ENCODE results near the gene PCBD1.

DNA sequence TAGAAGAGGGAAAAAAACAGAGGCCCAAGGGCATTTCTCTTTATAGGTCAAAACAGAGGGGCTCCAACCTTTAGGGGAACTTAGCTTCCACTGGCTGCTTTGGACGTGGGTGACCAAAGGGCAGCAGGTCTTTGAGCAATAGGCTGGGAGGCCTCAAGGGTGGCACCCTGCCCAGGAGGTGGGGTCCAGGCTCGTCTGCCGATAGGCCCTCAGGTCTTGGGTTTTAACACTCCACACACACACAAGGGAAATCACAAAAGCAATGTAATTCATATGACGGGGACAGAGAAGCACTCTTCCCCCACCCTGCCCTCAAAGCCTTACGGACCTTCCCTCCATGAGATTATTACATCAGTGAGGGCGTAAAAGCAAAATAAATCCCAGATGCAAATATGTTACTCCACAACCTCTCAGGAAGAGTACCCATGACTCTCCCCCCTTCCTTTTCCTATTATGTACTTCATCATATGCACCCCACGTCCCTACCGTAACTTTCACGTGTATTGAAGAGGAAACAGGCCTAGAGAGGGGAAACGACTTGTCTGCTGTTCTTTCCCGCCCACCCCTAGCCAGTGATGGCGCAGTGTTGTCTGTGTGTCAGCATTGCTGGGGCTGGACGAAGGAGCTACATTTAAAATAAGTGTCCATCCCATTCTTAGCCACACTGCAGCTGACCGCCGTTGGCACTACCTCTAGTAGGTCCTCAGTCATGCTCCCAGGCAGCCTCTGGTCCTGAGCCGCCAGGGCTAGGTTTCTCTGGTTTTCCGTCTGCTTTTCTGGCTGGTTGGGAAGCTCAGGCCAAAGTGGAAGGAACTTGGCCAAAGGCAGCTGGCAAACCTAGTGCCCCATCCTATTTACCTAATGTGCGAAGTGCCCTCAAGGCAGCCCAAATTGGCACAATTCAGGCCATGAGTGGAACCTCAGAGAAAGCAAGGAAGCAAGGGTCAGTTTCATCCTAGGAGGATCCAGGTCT, 2.1 kb downstream of the PCBD1 start:
- TF ChIP-seq CTCF (IDR thresholded peaks at IDR 0.05) (no peak), EP300 (IDR thresholded peaks at IDR 0.05) (no peak), CHD2 (IDR thresholded peaks at IDR 0.05; ENCODE audit: low read length, partially characterized antibody) (no peak), HDAC2 (IDR thresholded peaks at IDR 0.05) (no peak), NFE2L2 (conservative IDR thresholded peaks at IDR 0.05; ENCODE audit: low read length) (no peak)
